ENCODE measurements around the gene SLC39A8. TPM values are rescaled to one million over a fixed set of nuclear protein-coding genes. Genes with fewer than 3 reads are reported as not detected.

The SLC39A8 gene
- total RNA-seq, 2 experiments from 2014 or later: 28.8 to 29.3 TPM

DNA sequence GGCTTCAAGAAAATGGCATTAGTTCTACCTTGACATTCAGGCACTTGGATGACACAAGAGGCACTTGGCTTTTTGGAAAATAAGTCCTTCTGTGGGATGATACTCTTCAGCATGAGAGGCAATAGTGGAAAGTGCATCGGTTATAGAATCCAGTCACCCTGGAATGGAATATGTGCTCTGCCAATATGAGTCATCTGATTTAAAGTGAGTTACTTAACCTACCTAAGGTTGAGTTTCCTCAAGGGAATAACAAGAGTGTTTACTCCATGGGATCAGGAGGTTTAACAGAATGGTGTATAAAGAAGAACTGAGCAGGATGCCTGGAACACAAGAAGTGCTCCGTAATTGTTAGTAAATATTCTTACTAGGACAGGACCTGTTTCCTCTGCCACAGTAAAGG, 10.7 kb downstream of the SLC39A8 start:
- no peaks in the 10 kb centered on the region for H3K9me3 Mint-ChIP-seq
- no peaks in the 10 kb centered on the region for H3K27me3 Mint-ChIP-seq (ENCODE audit: low read depth)
- CTCF ChIA-PET: interaction anchor here (1.1 kb wide), 1 partner anchor 11 kb away, joined by 4 read pairs; no protein-coding TSS in a partner anchor
- H3K36me3 Mint-ChIP-seq (ENCODE audit: low read depth): no peaks in the 10 kb centered on the region
- DNase-seq: no peak
- peaks cover 48% of the 10 kb centered on the region for H3K4me1 Mint-ChIP-seq (ENCODE audit: low read depth)
- no peak overlapping the region for H3K4me3 Mint-ChIP-seq
- intact Hi-C loops (cut with micrococcal nuclease): no loop called here
- no peak overlapping the region for H3K27ac Mint-ChIP-seq

GRCh38 chr4:102333787-102334186, 11.5 kb downstream of the SLC39A8 start:
- DNase-seq: no peak

DNA sequence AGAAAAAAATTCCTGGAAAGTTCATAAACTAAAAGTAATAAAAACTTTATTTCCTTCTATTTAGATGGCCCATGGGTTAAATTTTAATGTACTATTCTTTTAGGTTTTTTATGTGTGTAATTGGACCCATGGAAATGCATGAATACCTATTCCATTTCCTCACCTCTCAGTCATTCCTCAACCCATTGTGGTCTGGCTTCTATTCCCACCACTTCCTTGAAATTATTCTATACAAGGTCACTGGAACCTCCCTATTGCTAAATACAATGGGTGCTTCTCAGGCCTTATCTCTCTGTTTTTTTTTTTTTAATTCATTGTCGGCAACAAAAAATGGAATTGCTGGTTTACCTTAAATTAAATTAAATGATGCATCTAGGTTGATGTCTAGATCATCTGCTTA, 17.2 kb downstream of the SLC39A8 start:
- Mint-ChIP-seq H3K4me1 (ENCODE audit: low read depth) (peaks cover 26% of the 10 kb centered on the region), H3K9me3 (no peaks in the 10 kb centered on the region), H3K36me3 (ENCODE audit: low read depth) (no peaks in the 10 kb centered on the region), H3K27me3 (ENCODE audit: low read depth) (no peaks in the 10 kb centered on the region), H3K4me3 (no peak overlapping the region), H3K27ac (no peak overlapping the region)
- no peak for DNase-seq
- intact Hi-C loops (cut with micrococcal nuclease): no loop called here
- CTCF ChIA-PET: no interaction called here

More at GRCh38 chr4:102333787-102334186, 11.5 kb downstream of the SLC39A8 start:
- no peaks in the 10 kb centered on the region for H3K36me3 Mint-ChIP-seq (ENCODE audit: low read depth)
- no peak overlapping the region for H3K27ac Mint-ChIP-seq
- intact Hi-C loops (cut with micrococcal nuclease): no loop called here
- H3K27me3 Mint-ChIP-seq (ENCODE audit: low read depth): no peaks in the 10 kb centered on the region
- no peaks in the 10 kb centered on the region for H3K9me3 Mint-ChIP-seq
- CTCF ChIA-PET: no interaction called here
- H3K4me1 Mint-ChIP-seq (ENCODE audit: low read depth): peaks cover 49% of the 10 kb centered on the region
- H3K4me3 Mint-ChIP-seq: no peak overlapping the region

- no peak overlapping the region for H3K27ac Mint-ChIP-seq
- intact Hi-C loops (cut with micrococcal nuclease): no loop called here
- peaks cover 29% of the 10 kb centered on the region for H3K4me1 Mint-ChIP-seq (ENCODE audit: low read depth)
- no peak for DNase-seq
- H3K36me3 Mint-ChIP-seq (ENCODE audit: low read depth): no peaks in the 10 kb centered on the region
- no peaks in the 10 kb centered on the region for H3K9me3 Mint-ChIP-seq
- CTCF ChIA-PET: no interaction called here
- H3K4me3 Mint-ChIP-seq: no peak overlapping the region
- H3K27me3 Mint-ChIP-seq (ENCODE audit: low read depth): no peaks in the 10 kb centered on the region
These were observed 18.3 kb downstream of the SLC39A8 start for GRCh38 chr4:102326951-102327350.

DNA sequence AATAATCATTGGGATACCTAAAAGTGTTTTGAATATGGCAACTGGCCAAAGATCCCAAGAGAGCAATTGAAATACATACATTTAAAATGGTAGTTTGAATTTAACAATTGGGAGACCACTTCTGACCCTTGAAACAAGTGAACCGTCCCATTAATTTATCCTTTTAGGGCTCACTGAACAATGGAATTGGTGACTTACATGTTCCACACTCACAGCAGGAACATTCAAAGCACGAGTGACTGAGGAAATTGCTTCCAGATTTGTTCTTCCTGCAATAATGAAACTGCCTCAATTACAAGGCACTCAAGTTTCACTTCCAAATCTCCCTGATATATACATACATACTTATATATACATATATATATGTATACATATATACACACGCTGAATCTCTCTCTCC, 20.6 kb downstream of the SLC39A8 start:
- DNase-seq: no peak
- no peaks in the 10 kb centered on the region for H3K27me3 Mint-ChIP-seq (ENCODE audit: low read depth)
- no peaks in the 10 kb centered on the region for H3K9me3 Mint-ChIP-seq
- peaks cover 2% of the 10 kb centered on the region for H3K36me3 Mint-ChIP-seq (ENCODE audit: low read depth)
- H3K27ac Mint-ChIP-seq: no peak overlapping the region
- no peak overlapping the region for H3K4me3 Mint-ChIP-seq
- CTCF ChIA-PET: interaction anchor here (0.6 kb wide), 1 partner anchor 682 kb away, joined by 7 read pairs; no protein-coding TSS in a partner anchor
- intact Hi-C loops (cut with micrococcal nuclease): no loop called here
- peaks cover 36% of the 10 kb centered on the region for H3K4me1 Mint-ChIP-seq (ENCODE audit: low read depth)

DNA sequence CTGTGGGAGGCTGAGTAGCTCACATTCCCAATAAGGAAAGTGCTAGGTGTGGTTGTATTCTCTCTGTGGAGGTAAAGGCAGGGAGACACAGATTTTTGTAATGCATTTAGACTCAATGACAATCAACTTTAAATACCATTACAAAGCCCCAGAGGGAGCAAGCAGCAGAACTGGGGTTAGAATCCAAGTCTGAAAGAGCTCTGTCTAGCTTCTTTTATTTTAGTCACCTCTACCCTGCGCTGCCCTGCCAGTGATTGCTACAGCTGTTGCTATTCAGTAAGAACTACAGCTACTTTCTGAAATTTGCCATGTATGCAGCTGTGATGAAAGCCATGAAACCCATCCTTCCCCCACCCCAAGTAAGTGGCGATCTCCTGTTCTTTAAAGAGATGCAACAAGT, 22.5 kb downstream of the SLC39A8 start:
- H3K4me1 Mint-ChIP-seq (ENCODE audit: low read depth): peaks cover 34% of the 10 kb centered on the region
- no peaks in the 10 kb centered on the region for H3K27me3 Mint-ChIP-seq (ENCODE audit: low read depth)
- H3K4me3 Mint-ChIP-seq: no peak overlapping the region
- CTCF ChIA-PET: interaction anchor here (1.2 to 2.0 kb wide), 3 partner anchors 13 to 23 kb away, joined by 3 to 6 read pairs (median 4); partner anchors contain the start of gene SLC39A8
- peaks cover 7% of the 10 kb centered on the region for H3K36me3 Mint-ChIP-seq (ENCODE audit: low read depth)
- intact Hi-C loops (cut with micrococcal nuclease): no loop called here
- DNase-seq: no peak
- H3K9me3 Mint-ChIP-seq: no peaks in the 10 kb centered on the region
- no peak overlapping the region for H3K27ac Mint-ChIP-seq

- DNase-seq: no peak
- H3K27ac Mint-ChIP-seq: no peak overlapping the region
- CTCF ChIA-PET: interaction anchor here (1.5 to 2.0 kb wide), 3 partner anchors 13 to 109 kb away, joined by 4 to 7 read pairs (median 6); partner anchors contain the start of gene SLC39A8
- H3K4me1 Mint-ChIP-seq (ENCODE audit: low read depth): peaks cover 32% of the 10 kb centered on the region
- intact Hi-C loops (cut with micrococcal nuclease): no loop called here
- H3K4me3 Mint-ChIP-seq: no peak overlapping the region
- H3K9me3 Mint-ChIP-seq: no peaks in the 10 kb centered on the region
- H3K27me3 Mint-ChIP-seq (ENCODE audit: low read depth): no peaks in the 10 kb centered on the region
- H3K36me3 Mint-ChIP-seq (ENCODE audit: low read depth): peaks cover 8% of the 10 kb centered on the region
These were observed 23.9 kb downstream of the SLC39A8 start for GRCh38 chr4:102321260-102321995.

GRCh38 chr4:102319594-102319993, 25.7 kb downstream of the SLC39A8 start:
- H3K9me3 Mint-ChIP-seq: no peaks in the 10 kb centered on the region
- H3K27me3 Mint-ChIP-seq (ENCODE audit: low read depth): no peaks in the 10 kb centered on the region
- intact Hi-C loops (cut with micrococcal nuclease): no loop called here
- no peak overlapping the region for H3K27ac Mint-ChIP-seq
- peaks cover 26% of the 10 kb centered on the region for H3K4me1 Mint-ChIP-seq (ENCODE audit: low read depth)
- H3K36me3 Mint-ChIP-seq (ENCODE audit: low read depth): peaks cover 9% of the 10 kb centered on the region
- CTCF ChIA-PET: no interaction called here
- DNase-seq: no peak
- H3K4me3 Mint-ChIP-seq: no peak overlapping the region

GRCh38 chr4:102318526-102318925, 26.8 kb downstream of the SLC39A8 start:
- Mint-ChIP-seq H3K4me1 (ENCODE audit: low read depth) (peaks cover 31% of the 10 kb centered on the region), H3K36me3 (ENCODE audit: low read depth) (peaks cover 17% of the 10 kb centered on the region), H3K4me3 (no peak overlapping the region), H3K9me3 (no peaks in the 10 kb centered on the region), H3K27me3 (ENCODE audit: low read depth) (no peaks in the 10 kb centered on the region), H3K27ac (no peak overlapping the region)
- CTCF ChIA-PET: no interaction called here
- no peak for DNase-seq
- intact Hi-C loops (cut with micrococcal nuclease): no loop called here

- intact Hi-C loops (cut with micrococcal nuclease): no loop called here
- H3K9me3 Mint-ChIP-seq: no peaks in the 10 kb centered on the region
- CTCF ChIA-PET: no interaction called here
- peaks cover 17% of the 10 kb centered on the region for H3K36me3 Mint-ChIP-seq (ENCODE audit: low read depth)
- no peak overlapping the region for H3K4me3 Mint-ChIP-seq
- no peak overlapping the region for H3K27ac Mint-ChIP-seq
- DNase-seq: no peak
- no peaks in the 10 kb centered on the region for H3K27me3 Mint-ChIP-seq (ENCODE audit: low read depth)
- peaks cover 29% of the 10 kb centered on the region for H3K4me1 Mint-ChIP-seq (ENCODE audit: low read depth)
These were observed 27.2 kb downstream of the SLC39A8 start for GRCh38 chr4:102318105-102318504.

DNA sequence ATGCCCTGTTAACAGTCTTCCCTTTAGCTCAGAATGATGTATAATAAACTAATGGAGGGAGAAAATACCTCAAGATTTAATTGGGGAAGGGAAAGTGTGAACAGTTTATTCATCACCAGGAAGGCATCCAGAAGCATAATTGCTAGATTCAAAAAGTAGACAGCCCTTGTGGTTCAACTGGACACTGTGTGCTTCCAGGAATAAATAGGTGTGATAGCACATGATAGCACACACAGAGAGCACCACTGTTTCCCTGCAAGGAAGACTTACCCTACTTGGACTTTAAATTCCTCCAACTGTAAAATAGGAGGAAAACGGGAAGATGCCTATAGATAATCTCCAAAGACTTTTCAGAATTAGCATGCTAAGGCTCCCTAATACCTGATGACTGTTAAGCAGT, 27.8 kb downstream of the SLC39A8 start:
- Mint-ChIP-seq H3K4me1 (ENCODE audit: low read depth) (peaks cover 24% of the 10 kb centered on the region), H3K36me3 (ENCODE audit: low read depth) (peaks cover 17% of the 10 kb centered on the region), H3K27ac (no peak overlapping the region), H3K4me3 (no peak overlapping the region), H3K27me3 (ENCODE audit: low read depth) (no peaks in the 10 kb centered on the region), H3K9me3 (no peaks in the 10 kb centered on the region)
- intact Hi-C loops (cut with micrococcal nuclease): no loop called here
- no peak for DNase-seq
- CTCF ChIA-PET: interaction anchor here (2.3 kb wide), 1 partner anchor 18 kb away, joined by 4 read pairs; no protein-coding TSS in a partner anchor

DNA sequence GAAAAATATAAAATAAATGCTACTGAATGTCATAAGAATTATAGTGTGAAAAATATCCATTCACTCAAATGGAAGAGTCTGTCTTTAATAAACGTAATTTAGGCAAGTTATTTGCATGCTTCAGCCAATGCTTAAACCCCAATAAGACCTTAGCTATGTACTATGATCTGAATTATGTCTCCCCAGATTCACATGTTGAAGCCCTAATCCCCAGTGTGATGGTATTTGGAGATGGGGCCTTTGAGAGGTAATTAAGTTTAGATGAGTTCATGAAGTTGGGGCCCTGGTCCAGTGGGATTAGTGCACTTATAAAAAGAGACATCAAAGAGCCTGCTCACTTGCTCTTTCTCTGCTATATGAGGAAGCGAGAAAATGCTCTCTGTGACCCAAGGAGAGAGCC, 28.7 kb downstream of the SLC39A8 start:
- H3K27me3 Mint-ChIP-seq (ENCODE audit: low read depth): no peaks in the 10 kb centered on the region
- H3K36me3 Mint-ChIP-seq (ENCODE audit: low read depth): peaks cover 17% of the 10 kb centered on the region
- DNase-seq: no peak
- H3K27ac Mint-ChIP-seq: no peak overlapping the region
- no peaks in the 10 kb centered on the region for H3K9me3 Mint-ChIP-seq
- H3K4me1 Mint-ChIP-seq (ENCODE audit: low read depth): peaks cover 17% of the 10 kb centered on the region
- no peak overlapping the region for H3K4me3 Mint-ChIP-seq
- intact Hi-C loops (cut with micrococcal nuclease): no loop called here
- CTCF ChIA-PET: interaction anchor here (2.3 kb wide), 1 partner anchor 17 kb away, joined by 4 read pairs; no protein-coding TSS in a partner anchor

GRCh38 chr4:102315532-102315931, 29.8 kb downstream of the SLC39A8 start:
- DNase-seq: no peak
- intact Hi-C loops (cut with micrococcal nuclease): no loop called here
- CTCF ChIA-PET: interaction anchor here (2.3 kb wide), 1 partner anchor 16 kb away, joined by 4 read pairs; no protein-coding TSS in a partner anchor
- Mint-ChIP-seq H3K36me3 (ENCODE audit: low read depth) (peaks cover 17% of the 10 kb centered on the region), H3K27ac (no peak overlapping the region), H3K4me1 (ENCODE audit: low read depth) (peaks cover 8% of the 10 kb centered on the region), H3K27me3 (ENCODE audit: low read depth) (no peaks in the 10 kb centered on the region), H3K4me3 (no peak overlapping the region), H3K9me3 (no peaks in the 10 kb centered on the region)
